Measurements from ENCODE around the gene CNN3. TPM values are rescaled to one million over a fixed set of nuclear protein-coding genes. Genes with fewer than 3 reads are reported as not detected.

Gene CNN3
- total RNA-seq, 2 donors from 2014 or later = 87.7 to 162 TPM

GRCh38 chr1:94927405-94928175 lies 680 bp upstream of the CNN3 start:
- DNase-seq (no peak), ATAC-seq (no peak)
- intact Hi-C loops (cut with DNase I) = loop anchor here (2.0 to 10.0 kb wide), 5 partner anchors 35 to 115 kb away; no protein-coding TSS in a partner anchor

GRCh38 chr1:94926126-94926914 lies 590 bp downstream of the CNN3 start:
- ATAC-seq = peak; percentile 60 to 70
- peak; percentile 70 for DNase-seq
- intact Hi-C loops (cut with DNase I) = loop anchor here (2.0 to 10.0 kb wide), 5 partner anchors 36 to 116 kb away; no protein-coding TSS in a partner anchor

- intact Hi-C loops (cut with DNase I) = loop anchor here (2.0 to 10.0 kb wide), 5 partner anchors 37 to 117 kb away; no protein-coding TSS in a partner anchor
- DNase-seq (peak; percentile 82), ATAC-seq (peak; percentile 31 to 64)
Observed at GRCh38 chr1:94925561-94926125, 1.3 kb downstream of the CNN3 start.

- ATAC-seq (no peak), DNase-seq (no peak)
- intact Hi-C loops (cut with DNase I) = loop anchor here (5.0 to 10.0 kb wide), 4 partner anchors 37 to 117 kb away; no protein-coding TSS in a partner anchor
Observed at GRCh38 chr1:94925004-94925403, 1.9 kb downstream of the CNN3 start.

- ATAC-seq = no peak
- intact Hi-C loops (cut with DNase I) = loop anchor here in 1 of 2 donors (10.0 kb wide), 1 partner anchor 58 kb away; no protein-coding TSS in a partner anchor
Observed at GRCh38 chr1:94922761-94923331, 4.1 kb downstream of the CNN3 start.

GRCh38 chr1:94921977-94922376 lies 4.9 kb downstream of the CNN3 start:
- intact Hi-C loops (cut with DNase I) = loop anchor here in 1 of 2 donors (10.0 kb wide), 1 partner anchor 57 kb away; no protein-coding TSS in a partner anchor
- DNase-seq (no peak), ATAC-seq (no peak)

More at GRCh38 chr1:94922761-94923331, 4.1 kb downstream of the CNN3 start:
- no peak for DNase-seq

GRCh38 chr1:94920061-94920460 lies 6.8 kb downstream of the CNN3 start:
- DNase-seq = no peak
- intact Hi-C loops (cut with DNase I) = loop anchor here in 1 of 2 donors (10.0 kb wide), 1 partner anchor 55 kb away; no protein-coding TSS in a partner anchor
- peak in 1 of 2 donors; percentile 11 for ATAC-seq

GRCh38 chr1:94919241-94920030 lies 7.5 kb downstream of the CNN3 start:
- intact Hi-C loops (cut with DNase I) = loop anchor here in 1 of 2 donors (10.0 kb wide), 1 partner anchor 55 kb away; no protein-coding TSS in a partner anchor
- DNase-seq (no peak), ATAC-seq (peak in 1 of 2 donors; percentile 20)

- intact Hi-C loops (cut with DNase I) = no loop called here
- no peak for DNase-seq
- ATAC-seq = no peak
Observed at GRCh38 chr1:94917251-94917650, 9.7 kb downstream of the CNN3 start.

GRCh38 chr1:94912263-94913184 lies 14.4 kb downstream of the CNN3 start:
- intact Hi-C loops (cut with DNase I) = no loop called here
- DNase-seq = no peak
- no peak for ATAC-seq

GRCh38 chr1:94909486-94909885 lies 17.4 kb downstream of the CNN3 start:
- intact Hi-C loops (cut with DNase I) = no loop called here
- no peak for ATAC-seq
- DNase-seq = no peak

GRCh38 chr1:94908965-94909364 lies 17.9 kb downstream of the CNN3 start:
- no peak for ATAC-seq
- DNase-seq = no peak
- intact Hi-C loops (cut with DNase I) = no loop called here

- DNase-seq (no peak), ATAC-seq (no peak)
- intact Hi-C loops (cut with DNase I) = no loop called here
Observed at GRCh38 chr1:94908190-94908589, 18.7 kb downstream of the CNN3 start.

GRCh38 chr1:94907136-94907535 lies 19.8 kb downstream of the CNN3 start:
- no peak for DNase-seq
- ATAC-seq = no peak
- intact Hi-C loops (cut with DNase I) = no loop called here

GRCh38 chr1:94906382-94906781 lies 20.5 kb downstream of the CNN3 start:
- intact Hi-C loops (cut with DNase I) = no loop called here
- DNase-seq (no peak), ATAC-seq (no peak)

GRCh38 chr1:94905207-94905606 lies 21.7 kb downstream of the CNN3 start:
- ATAC-seq = no peak
- no peak for DNase-seq
- intact Hi-C loops (cut with DNase I) = no loop called here

GRCh38 chr1:94903280-94904009 lies 23.5 kb downstream of the CNN3 start:
- DNase-seq = no peak
- no peak for ATAC-seq
- intact Hi-C loops (cut with DNase I) = no loop called here

All from left cardiac atrium (tissue), 4 donors.